NB4 (cell line): ENCODE results near the gene EDN2.

Source experiments
- DNase-seq: peaks from one replicate; pipeline ENCODE4 v3.0.0; 2010; ENCODE audit warnings: low read depth
- H3K4me3 ChIP-seq: one replicate; pipeline ENCODE4 v1.5.1; 2011; ENCODE audit warnings: mild to moderate bottlenecking, low read depth, low read length, moderate library complexity
- CTCF ChIP-seq: IDR thresholded peaks from one replicate; pipeline ENCODE4 v1.5.1; 2012; ENCODE audit warnings: low read depth, low read length
- MAX ChIP-seq: IDR thresholded peaks from 2 replicates; pipeline ENCODE4 v1.6.1; 2011; ENCODE audit warnings: low read depth, low read length
- MYC ChIP-seq: IDR thresholded peaks from 2 replicates; pipeline ENCODE4 v1.6.1; 2011; ENCODE audit warnings: low read depth, low read length
- POLR2A ChIP-seq: IDR thresholded peaks from 2 replicates; pipeline ENCODE4 v1.6.1; 2011; ENCODE audit warnings: mild to moderate bottlenecking; ENCODE audit not compliant: insufficient read length; ENCODE audit errors: extremely low read depth

Gene EDN2

GRCh38 chr1:41456847-41457540, 27.5 kb downstream of the EDN2 start:
- TF ChIP-seq MYC: no peak
- TF ChIP-seq POLR2A: no peak
- TF ChIP-seq MAX: no peak
- TF ChIP-seq CTCF: no peak
- no peak for DNase-seq
- no peak overlapping the region for H3K4me3 ChIP-seq

GRCh38 chr1:41455479-41456332, 28.8 kb downstream of the EDN2 start:
- no peak for TF ChIP-seq MAX
- no peak for TF ChIP-seq MYC
- TF ChIP-seq CTCF: no peak
- TF ChIP-seq POLR2A: no peak
- H3K4me3 ChIP-seq: no peak overlapping the region
- no peak for DNase-seq

- no peak overlapping the region for H3K4me3 ChIP-seq
- TF ChIP-seq POLR2A (no peak), CTCF (no peak), MYC (no peak)
- no peak for DNase-seq
Observed at GRCh38 chr1:41454406-41454805, 30.1 kb downstream of the EDN2 start.

- no peak for DNase-seq
- no peak for TF ChIP-seq MYC
Observed at GRCh38 chr1:41452704-41453290, 31.7 kb downstream of the EDN2 start.

GRCh38 chr1:41450747-41451285, 33.7 kb downstream of the EDN2 start:
- TF ChIP-seq CTCF (no peak), MAX (no peak), POLR2A (no peak), MYC (no peak)
- no peak overlapping the region for H3K4me3 ChIP-seq
- DNase-seq: no peak

More at GRCh38 chr1:41452704-41453290, 31.7 kb downstream of the EDN2 start:
- no peak overlapping the region for H3K4me3 ChIP-seq

- TF ChIP-seq CTCF (no peak), POLR2A (no peak), MYC (no peak), MAX (no peak)
- no peak overlapping the region for H3K4me3 ChIP-seq
- DNase-seq: no peak
Observed at GRCh38 chr1:41449326-41449921, 35.1 kb downstream of the EDN2 start.
